GM06990 (cell line): ENCODE measurements around the gene MYO3A.

Experiments
- DNase-seq: peaks from one replicate; pipeline ENCODE4 v3.0.0-alpha.2; 2011; ENCODE audit not compliant: insufficient read length; ENCODE audit errors: extremely low read depth
- H3K27me3 ChIP-seq: replicated peaks from 2 replicates; pipeline ENCODE4 v1.6.0; 2011; ENCODE audit warnings: low read length; ENCODE audit not compliant: control insufficient read depth, insufficient read depth
- H3K36me3 ChIP-seq: 2 replicates; pipeline ENCODE4 v1.5.1; 2011; ENCODE audit warnings: low read length; ENCODE audit not compliant: control insufficient read depth, insufficient read depth
- H3K4me3 ChIP-seq: replicated peaks from 2 replicates; pipeline ENCODE4 v1.5.1; 2011; ENCODE audit warnings: low read depth, mild to moderate bottlenecking, control low read depth, low read length
- TF ChIP-seq, protein P1 (sequence below): IDR thresholded peaks from 2 replicates; pipeline ENCODE4 v1.5.1; 2011; ENCODE audit warnings: low read length, control low read depth, mild to moderate bottlenecking, inconsistent platforms; ENCODE audit not compliant: insufficient read depth, poor library complexity, severe bottlenecking

The MYO3A gene

GRCh38 chr10:26031300-26031699, 97.3 kb downstream of the MYO3A start:
- no peak for DNase-seq
- TF ChIP-seq, protein P1, sequence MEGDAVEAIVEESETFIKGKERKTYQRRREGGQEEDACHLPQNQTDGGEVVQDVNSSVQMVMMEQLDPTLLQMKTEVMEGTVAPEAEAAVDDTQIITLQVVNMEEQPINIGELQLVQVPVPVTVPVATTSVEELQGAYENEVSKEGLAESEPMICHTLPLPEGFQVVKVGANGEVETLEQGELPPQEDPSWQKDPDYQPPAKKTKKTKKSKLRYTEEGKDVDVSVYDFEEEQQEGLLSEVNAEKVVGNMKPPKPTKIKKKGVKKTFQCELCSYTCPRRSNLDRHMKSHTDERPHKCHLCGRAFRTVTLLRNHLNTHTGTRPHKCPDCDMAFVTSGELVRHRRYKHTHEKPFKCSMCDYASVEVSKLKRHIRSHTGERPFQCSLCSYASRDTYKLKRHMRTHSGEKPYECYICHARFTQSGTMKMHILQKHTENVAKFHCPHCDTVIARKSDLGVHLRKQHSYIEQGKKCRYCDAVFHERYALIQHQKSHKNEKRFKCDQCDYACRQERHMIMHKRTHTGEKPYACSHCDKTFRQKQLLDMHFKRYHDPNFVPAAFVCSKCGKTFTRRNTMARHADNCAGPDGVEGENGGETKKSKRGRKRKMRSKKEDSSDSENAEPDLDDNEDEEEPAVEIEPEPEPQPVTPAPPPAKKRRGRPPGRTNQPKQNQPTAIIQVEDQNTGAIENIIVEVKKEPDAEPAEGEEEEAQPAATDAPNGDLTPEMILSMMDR: no peak
- no peaks in the 10 kb centered on the region for H3K27me3 ChIP-seq
- H3K4me3 ChIP-seq: no peak overlapping the region
- no peaks in the 10 kb centered on the region for H3K36me3 ChIP-seq

DNA sequence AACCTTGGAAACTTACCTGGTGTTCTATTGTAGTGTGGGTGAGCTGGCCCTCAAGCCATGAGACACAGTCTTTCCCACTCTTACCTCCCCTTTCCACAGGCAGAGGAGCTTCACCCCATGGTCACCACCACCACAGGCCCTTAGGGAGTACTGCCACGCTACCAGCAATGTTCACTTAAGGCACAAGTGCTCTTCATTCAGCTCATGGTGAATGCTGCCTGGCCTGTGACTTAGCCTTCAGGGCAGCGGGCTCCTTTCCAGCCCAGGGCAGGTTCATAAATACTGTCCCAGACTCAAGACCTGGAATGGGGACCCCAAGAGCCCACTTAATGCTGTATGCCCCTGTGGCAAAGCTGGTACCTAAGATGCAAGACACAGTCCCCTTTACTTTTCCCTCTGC, 109.4 kb downstream of the MYO3A start:
- Histone ChIP-seq H3K36me3 (no peaks in the 10 kb centered on the region), H3K4me3 (no peak overlapping the region), H3K27me3 (no peaks in the 10 kb centered on the region)
- no peak for DNase-seq
- TF ChIP-seq, protein P1: no peak

DNA sequence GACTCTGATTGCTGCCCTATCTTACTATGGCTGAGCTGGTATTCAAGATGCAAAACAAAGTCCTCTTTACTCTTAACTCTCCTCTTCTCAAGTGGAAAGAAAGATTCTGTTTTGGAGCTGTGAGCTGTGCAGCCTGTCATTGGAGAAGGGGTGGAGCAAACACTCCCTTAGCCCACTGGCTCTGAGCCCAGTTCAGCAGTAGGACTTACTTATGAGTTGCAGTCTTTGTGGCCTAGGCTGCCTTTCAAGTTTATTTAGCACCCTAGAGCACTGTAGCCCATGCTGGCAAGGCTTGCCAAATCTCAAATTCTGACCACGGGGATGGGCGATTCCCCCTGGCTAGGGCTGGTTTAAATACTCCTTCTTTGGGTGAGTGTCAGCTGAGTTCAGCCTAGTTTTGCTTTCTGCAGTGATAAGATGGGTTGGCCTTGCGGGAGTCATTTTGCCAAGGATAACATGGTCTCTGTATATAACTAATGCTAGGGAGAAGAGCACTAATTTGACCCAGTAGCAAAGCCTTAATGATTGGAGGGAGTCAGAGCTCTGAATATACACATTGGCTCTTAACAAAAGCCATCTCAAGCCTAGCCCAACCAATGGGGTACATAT, 110.2 kb downstream of the MYO3A start:
- no peaks in the 10 kb centered on the region for H3K27me3 ChIP-seq
- TF ChIP-seq, protein P1: no peak
- DNase-seq: no peak
- no peak overlapping the region for H3K4me3 ChIP-seq
- H3K36me3 ChIP-seq: no peaks in the 10 kb centered on the region

DNA sequence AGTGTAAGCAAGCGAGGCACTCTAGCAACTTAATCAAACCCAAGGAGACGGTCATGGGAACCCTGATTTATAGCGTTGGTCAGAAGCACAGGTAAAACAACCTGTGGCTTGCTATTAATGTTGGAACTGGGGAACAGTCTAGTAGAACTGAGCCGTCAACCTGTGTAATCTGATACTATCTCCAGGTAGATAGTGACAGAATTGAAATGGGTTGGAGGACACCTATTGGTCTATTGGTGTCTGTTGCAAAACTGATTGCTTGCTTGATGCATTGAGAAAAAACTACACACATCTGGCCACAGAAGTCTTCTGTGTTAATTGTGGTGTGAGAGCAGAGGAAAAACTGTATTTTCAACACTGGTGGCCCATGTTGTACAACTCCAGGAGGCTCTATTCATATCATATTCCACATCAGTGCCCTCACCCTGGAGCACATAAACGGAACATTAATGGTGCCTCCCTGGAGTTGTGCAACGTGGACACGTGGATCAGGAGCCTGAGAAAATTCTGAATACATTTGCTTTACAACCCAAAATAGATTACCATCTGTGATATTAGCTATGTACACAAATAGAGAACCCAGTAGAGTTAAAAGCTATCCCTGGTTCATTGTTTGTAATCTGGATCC, 112.2 kb downstream of the MYO3A start:
- Histone ChIP-seq H3K4me3 (no peak overlapping the region), H3K36me3 (no peaks in the 10 kb centered on the region)
- TF ChIP-seq, protein P1: no peak

DNA sequence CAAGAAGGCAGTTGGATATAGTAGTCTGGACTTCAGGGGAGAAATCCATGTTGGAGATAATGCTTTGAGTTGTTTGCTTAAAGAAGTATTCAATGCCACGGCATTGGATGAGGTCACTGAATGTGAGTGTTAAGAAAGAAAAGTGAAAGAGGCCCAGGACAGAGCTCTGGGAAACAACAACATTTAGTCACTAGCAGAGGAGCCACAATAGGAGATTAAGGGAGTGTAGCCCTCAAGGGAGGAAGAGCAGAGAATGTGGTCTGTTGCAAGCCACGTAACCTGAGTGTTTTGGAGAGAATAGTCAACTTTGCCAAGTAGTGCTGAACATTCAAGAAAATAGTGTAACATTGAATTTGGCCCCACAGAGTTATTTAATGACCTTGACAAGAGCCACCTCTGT, 114.7 kb downstream of the MYO3A start:
- no peak for DNase-seq
- TF ChIP-seq, protein P1: no peak
- no peaks in the 10 kb centered on the region for H3K27me3 ChIP-seq

More for the DNA sequence above, 112.2 kb downstream of the MYO3A start:
- H3K27me3 ChIP-seq: no peaks in the 10 kb centered on the region
- no peak for DNase-seq

More for the DNA sequence above, 114.7 kb downstream of the MYO3A start:
- Histone ChIP-seq H3K4me3 (no peak overlapping the region), H3K36me3 (no peaks in the 10 kb centered on the region)
